HuH-7 (cell line): ENCODE results near the gene COASY.

Experiments used
- DNase-seq: peaks from one replicate; pipeline ENCODE4 v3.0.0; 2011; ENCODE audit warnings: low spot score

Gene COASY

DNA sequence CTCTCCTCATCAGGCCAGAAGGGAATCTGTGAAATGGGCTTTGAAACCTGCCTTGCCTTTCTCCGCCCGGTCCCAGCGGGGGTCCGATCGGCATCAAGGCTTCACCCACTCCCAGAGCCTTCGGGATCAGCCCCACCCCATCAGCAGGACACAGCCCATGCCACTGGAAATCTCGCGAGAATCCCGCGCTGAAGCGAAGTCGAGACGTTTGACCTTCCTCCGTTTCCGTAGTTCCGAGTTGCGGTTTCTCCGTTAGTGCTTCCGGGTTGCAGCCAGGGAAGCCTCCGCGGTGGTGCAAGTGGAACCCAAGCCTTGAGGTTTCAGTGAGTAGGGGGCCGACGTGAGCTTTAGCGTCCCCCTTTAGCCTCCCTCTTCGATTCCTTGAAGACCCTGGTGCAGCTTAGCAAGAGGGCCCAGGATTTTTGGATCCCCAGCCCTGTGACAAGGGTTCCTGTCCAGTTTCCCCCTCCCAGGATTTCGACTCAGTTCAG is at the start of gene COASY:
TSS of gene COASY (plus strand) at position 252 of the 491 bp plus-strand sequence. CDS start 475 bp downstream, outside the sequence.
- peak; percentile 100 for DNase-seq

DNA sequence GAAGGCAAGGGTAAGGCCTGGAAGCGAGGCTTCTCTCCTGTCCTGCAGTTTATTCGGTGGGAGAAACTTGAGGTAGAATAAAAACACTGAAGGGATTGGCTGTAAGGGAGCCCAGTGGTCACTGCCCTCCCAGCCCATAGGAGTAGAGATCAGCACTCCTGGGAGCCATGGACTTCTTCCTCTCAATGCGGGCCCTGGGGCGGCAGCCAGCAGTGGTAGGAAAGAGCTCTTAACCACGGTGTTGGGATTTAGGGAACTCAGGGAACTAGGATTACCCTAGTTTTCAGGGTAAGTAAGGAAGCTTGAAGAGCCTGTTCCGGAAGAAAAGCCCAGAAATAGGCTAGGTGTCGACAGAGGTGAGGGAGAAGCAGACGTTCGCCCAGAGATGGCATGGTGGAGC is 49.7 kb upstream of the COASY start:
- no peak for DNase-seq

GRCh38 chr17:42512733-42513251 is 49.2 kb upstream of the COASY start:
- no peak for DNase-seq

DNA sequence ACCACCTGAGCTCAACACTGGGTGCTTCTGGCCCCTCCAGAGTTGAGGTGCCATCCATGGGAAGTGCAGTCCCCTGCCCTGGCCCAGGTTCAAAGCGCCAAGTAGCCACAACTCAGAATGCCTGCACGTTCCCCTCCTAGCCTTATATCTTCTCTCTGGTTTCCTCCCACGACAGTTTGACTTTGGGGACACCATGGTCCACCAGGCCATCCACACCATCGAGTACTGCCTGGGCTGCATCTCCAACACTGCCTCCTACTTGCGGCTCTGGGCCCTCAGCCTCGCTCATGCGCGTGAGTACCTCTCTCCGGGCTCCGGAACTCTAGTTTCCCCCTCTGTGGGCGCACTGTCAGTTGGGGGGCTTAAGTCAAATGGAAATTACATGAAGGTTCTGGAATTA is 48.3 kb upstream of the COASY start:
- DNase-seq: no peak

GRCh38 chr17:42514279-42514678 is 47.7 kb upstream of the COASY start:
- DNase-seq: no peak

DNA sequence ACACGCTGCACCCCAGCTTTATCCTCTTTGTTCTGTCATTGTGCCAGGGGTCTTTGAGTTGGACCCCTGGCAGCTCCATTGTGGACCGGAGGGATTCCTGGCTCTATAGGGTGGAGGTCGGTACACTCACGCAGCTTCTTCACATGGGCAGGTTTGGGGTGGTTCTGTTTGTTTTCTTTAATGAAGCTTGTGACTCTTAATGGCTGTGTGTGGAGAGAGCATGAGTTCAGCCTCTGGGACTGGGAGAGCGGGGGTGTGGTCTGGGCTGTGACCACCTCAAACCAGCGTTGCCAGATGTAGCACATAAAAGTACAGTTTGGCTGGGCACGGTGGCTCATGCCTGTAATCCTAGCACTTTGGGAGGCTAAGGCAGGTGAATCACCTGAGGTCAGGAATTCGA is 47.1 kb upstream of the COASY start:
- DNase-seq: no peak

GRCh38 chr17:42517516-42517915 is 44.4 kb upstream of the COASY start:
- DNase-seq: peak; percentile 89

GRCh38 chr17:42518046-42518754 is 43.7 kb upstream of the COASY start:
- DNase-seq: no peak

GRCh38 chr17:42518755-42519545 is 43.0 kb upstream of the COASY start:
- DNase-seq: no peak

DNA sequence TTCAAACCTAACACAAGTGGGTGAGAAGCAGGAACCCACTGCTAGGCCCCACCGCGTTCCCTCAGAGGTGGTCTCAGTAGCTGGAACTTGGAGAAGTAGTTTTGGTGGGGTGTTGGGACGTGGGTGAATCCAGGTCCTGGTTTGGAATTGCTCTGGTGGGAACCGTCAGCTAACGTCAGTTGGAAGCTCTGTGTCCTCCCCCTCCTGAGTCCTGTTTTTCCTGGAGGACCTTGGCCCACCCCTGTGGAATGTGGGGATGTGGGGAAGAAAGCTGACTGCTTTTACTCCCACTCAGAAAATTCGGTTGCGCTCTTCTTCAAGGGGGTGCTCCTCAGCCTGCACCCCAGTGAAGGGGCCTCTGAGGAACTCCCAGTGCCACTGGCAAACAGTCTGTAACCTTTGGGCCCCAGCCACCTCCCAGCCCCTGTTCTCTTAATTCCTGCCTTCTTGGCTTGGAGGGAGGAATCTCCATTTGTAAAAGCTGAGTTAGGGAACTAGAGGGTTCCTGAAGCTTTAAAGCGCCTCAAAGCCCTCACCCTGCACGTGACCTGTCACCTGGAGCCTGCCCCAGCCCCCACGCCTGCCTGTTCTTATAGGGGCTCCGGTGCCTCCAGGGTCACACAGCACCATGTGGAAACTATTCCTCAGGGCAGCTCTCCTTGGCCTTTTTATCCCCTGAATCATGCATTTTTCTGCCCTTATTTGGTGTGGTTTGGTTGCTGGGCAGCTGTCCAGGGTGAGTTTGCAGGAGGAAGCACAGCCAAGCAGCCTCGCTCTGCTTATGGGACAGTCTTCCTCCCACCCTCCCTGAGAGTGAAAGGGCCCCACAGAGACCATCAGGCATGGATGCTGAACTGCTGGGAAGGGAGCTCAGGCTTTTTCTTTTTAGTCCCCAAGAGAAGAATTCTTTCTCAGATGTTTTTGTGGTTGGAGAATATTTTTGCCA is 42.1 kb upstream of the COASY start:
- DNase-seq: no peak

DNA sequence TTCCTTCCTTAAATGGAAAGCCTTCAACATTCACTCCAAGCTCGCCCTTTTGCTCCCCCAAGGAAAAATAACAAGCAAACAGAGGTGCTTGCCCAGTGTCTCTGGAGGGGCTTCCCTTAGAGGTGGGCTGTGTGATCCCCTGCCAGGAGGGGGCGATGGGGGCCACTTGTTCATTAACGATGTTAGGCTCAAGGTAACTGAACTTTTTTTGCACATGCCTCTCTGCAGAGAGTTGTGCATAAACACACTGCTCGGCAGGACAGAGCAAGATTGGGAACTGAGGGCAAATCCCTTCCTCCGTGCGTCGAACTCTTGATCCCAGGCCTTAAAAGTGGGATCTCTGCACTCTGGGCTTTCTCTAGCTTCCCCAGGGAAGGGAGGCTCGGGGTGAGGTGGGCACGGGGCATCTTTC is 41.4 kb upstream of the COASY start:
- no peak for DNase-seq

GRCh38 chr17:42521036-42521435 is 40.9 kb upstream of the COASY start:
- DNase-seq: no peak

- DNase-seq: no peak
These were observed 40.2 kb upstream of the COASY start for GRCh38 chr17:42521666-42522262.

DNA sequence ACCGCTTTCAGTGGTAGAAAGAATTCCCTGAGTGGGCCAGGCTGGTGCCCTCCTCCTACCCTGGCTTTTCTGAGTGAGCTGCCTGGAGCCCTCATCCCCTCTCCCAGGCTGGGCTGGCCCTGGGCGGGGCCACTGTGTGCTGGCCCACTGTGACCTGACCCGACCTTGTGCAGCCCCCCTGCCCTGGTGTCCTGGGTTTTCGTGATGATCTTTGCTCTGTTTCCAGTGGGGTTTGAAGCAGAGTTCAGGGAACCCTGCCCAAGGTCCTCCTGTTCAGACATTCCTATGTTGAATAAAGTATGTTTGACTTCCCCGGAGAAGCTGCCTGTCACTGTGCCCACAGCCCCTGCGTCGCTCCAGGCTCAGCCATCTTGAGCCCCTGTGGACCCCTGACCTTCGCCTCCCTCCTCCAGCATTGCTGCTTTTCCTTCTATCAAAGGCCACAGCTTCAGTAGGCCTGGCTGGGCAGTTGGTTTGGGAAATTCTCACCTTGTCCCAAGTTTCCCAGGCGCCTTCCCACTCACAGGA is 39.6 kb upstream of the COASY start:
- no peak for DNase-seq

DNA sequence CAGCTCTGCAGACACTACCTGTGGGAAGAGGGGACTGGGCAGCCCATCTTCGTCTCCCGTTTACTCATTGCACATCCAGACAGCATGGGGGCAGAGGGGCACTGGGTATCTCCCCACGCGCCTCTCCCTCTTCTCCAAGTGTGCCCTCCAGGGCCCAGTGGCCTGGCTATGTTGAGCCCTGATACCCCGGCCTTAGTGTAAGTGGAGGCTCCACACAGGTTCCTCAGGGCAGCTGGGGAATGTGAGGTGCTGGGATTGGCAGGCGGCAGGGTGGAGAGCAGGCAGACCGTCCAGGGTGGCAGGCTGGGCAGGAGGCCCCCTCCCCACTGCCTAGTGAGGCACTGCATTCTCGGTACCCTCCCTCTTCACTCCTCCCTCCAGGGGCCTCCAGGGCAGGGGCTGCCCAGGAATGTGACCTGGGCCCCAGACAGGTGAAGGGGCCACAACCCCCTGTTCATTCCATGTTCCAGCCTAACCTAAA is 39.1 kb upstream of the COASY start:
- no peak for DNase-seq

DNA sequence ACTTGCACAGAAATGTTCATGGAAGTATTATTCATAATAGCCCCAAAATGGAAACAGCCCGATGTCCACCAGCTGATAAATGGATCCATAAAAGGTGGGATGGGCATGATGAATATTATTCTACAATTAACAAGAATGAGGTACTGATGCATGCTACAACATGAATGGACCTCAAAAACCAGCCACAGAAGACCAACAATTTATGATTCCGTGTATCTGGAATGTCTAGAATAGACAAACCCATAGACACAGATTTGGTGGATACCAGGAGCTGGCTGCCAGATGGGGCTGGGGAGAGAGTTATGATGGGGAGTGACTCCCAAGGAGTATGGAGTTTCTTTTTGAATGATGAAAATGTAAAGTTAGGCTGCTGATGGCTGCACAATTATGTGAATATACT is 36.7 kb upstream of the COASY start:
- DNase-seq: no peak

GRCh38 chr17:42526031-42526444 is 35.9 kb upstream of the COASY start:
- DNase-seq: no peak

DNA sequence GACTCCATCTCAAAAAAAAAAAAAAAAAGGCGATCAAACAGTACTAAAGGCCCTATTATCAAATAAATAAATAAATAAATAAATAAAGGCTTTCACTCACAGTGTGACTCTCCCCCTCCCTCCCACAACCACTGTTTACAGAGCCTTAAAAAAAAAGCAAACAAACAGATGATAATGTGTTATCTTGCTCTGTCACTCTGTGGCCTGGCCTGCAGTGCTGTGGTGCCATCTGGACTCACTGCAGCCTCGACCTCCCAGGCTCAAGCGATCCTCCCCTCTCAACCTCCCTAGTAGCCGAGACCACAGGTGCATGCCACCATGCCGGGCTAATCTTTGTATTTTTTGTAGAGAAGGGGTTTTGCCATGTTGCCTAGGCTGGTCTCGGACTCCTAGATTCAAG is 34.0 kb upstream of the COASY start:
- DNase-seq: no peak

DNA sequence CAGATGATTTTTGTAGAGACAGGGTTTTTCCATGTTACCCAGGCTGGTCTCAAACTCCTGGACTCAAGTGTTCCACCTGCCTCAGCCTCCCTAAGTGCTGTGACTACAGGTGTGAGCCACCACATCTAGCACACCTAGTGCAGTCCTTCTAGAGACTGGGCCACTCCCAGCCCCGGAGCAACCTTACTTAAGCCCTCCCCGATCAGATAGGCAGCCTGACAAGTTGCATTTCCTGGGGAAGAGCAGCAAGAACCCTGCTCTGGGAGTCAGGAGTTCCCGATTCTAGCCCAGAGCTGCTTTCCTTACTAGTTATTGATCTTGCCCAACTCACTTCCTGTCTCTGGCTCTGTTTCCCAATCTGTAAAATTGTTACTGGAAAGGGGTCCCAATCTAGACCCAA is 32.9 kb upstream of the COASY start:
- no peak for DNase-seq

- DNase-seq: peak; percentile 65
These were observed 30.9 kb upstream of the COASY start for GRCh38 chr17:42530952-42531454.
